Fibroblast of skin of left quadriceps (primary cell): ENCODE results near the gene ARHGAP31.
"Not testable (repeated sequence)": the region's sequence is repeated elsewhere in the genome, so short reads cannot be mapped to it uniquely, and the experiment has no call there.

ENCODE experiments used
- DNase-seq, 2 experiments: peaks; one replicate each; pipeline ENCODE4 v3.0.0-alpha.2; 2013; ENCODE audit warnings: low read depth in 2 of 2

The ARHGAP31 gene

GRCh38 chr3:119295816-119296726 lies 1.9 kb downstream of the ARHGAP31 start:
- DNase-seq, result peak in 1 of 2 experiments; percentile 43

GRCh38 chr3:119296727-119297122 lies 2.5 kb downstream of the ARHGAP31 start:
- DNase-seq, result no peak

GRCh38 chr3:119297169-119297568 lies 3.0 kb downstream of the ARHGAP31 start:
- no peak for DNase-seq

- no peak for DNase-seq
Measured at GRCh38 chr3:119298565-119298941, 4.4 kb downstream of the ARHGAP31 start.

GRCh38 chr3:119300991-119301391 lies 6.8 kb downstream of the ARHGAP31 start:
- no peak for DNase-seq

GRCh38 chr3:119301662-119302061 lies 7.5 kb downstream of the ARHGAP31 start:
- no peak for DNase-seq

GRCh38 chr3:119302697-119303551 lies 8.7 kb downstream of the ARHGAP31 start:
- no peak for DNase-seq

GRCh38 chr3:119304201-119304713 lies 10.1 kb downstream of the ARHGAP31 start:
- peak; percentile 65 to 66 for DNase-seq

GRCh38 chr3:119305286-119305685 lies 11.1 kb downstream of the ARHGAP31 start:
- DNase-seq, result no peak

GRCh38 chr3:119306378-119306777 lies 12.2 kb downstream of the ARHGAP31 start:
- DNase-seq, result not testable (repeated sequence)

- no peak for DNase-seq
Measured at GRCh38 chr3:119308355-119308754, 14.2 kb downstream of the ARHGAP31 start.

- DNase-seq, result no peak
Measured at GRCh38 chr3:119309591-119309990, 15.4 kb downstream of the ARHGAP31 start.

- peak; percentile 95 to 96 for DNase-seq
Measured at GRCh38 chr3:119310071-119310470, 15.9 kb downstream of the ARHGAP31 start.

GRCh38 chr3:119311081-119311925 lies 17.1 kb downstream of the ARHGAP31 start:
- DNase-seq, result peak; percentile 85 to 87

GRCh38 chr3:119313461-119313860 lies 19.3 kb downstream of the ARHGAP31 start:
- no peak for DNase-seq

- DNase-seq, result no peak
Measured at GRCh38 chr3:119314821-119315220, 20.6 kb downstream of the ARHGAP31 start.

GRCh38 chr3:119315600-119316312 lies 21.6 kb downstream of the ARHGAP31 start:
- DNase-seq, result no peak

GRCh38 chr3:119316313-119316670 lies 22.1 kb downstream of the ARHGAP31 start:
- DNase-seq, result no peak

GRCh38 chr3:119318876-119319275 lies 24.7 kb downstream of the ARHGAP31 start:
- peak; percentile 90 to 91 for DNase-seq

GRCh38 chr3:119319311-119319710 lies 25.1 kb downstream of the ARHGAP31 start:
- no peak for DNase-seq

GRCh38 chr3:119320785-119321184 lies 26.6 kb downstream of the ARHGAP31 start:
- DNase-seq, result not testable (repeated sequence)
